RWPE2 (cell line): ENCODE data around the gene GSTM4.
"Not testable (repeated sequence)": the region's sequence is repeated elsewhere in the genome, so short reads cannot be mapped to it uniquely, and the experiment has no call there.

Experiments
- ATAC-seq: fragments of 200-7000 bp; cut with Tn5 transposase; 3 replicates; pipeline ENCODE4 v1.9.1; 2021; ENCODE audit warnings: low read depth
- DNase-seq: peaks from one replicate; pipeline ENCODE4 v3.0.0-alpha.2; 2020; ENCODE audit warnings: low spot score
- H3K27ac ChIP-seq: fragments of 450-650 bp; 2 replicates; pipeline ENCODE4 v1.5.1; 2017; ENCODE audit warnings: mild to moderate bottlenecking; ENCODE audit not compliant: poor library complexity, severe bottlenecking
- H3K27me3 ChIP-seq: fragments of 250-450 bp; sonication (Bioruptor Pico); 2 replicates; pipeline ENCODE4 v1.5.1; 2021; ENCODE audit warnings: mild to moderate bottlenecking, moderate library complexity; ENCODE audit not compliant: insufficient read depth, poor library complexity, severe bottlenecking
- H3K36me3 ChIP-seq: fragments of 250-450 bp; sonication (Bioruptor Pico); 2 replicates; pipeline ENCODE4 v1.5.1; 2020; ENCODE audit warnings: low read depth, mild to moderate bottlenecking, moderate library complexity
- H3K4me1 ChIP-seq: fragments of 250-450 bp; sonication (Bioruptor Pico); 2 replicates; pipeline ENCODE4 v1.5.1; 2021; ENCODE audit warnings: mild to moderate bottlenecking, moderate library complexity; ENCODE audit not compliant: insufficient read depth, poor library complexity, severe bottlenecking
- H3K4me3 ChIP-seq: fragments of 250-450 bp; sonication (Bioruptor Pico); 2 replicates; pipeline ENCODE4 v1.5.1; 2021; ENCODE audit warnings: mild to moderate bottlenecking, moderate library complexity; ENCODE audit not compliant: severe bottlenecking
- H3K9me3 ChIP-seq: fragments of 250-450 bp; sonication (Bioruptor Pico); 2 replicates; pipeline ENCODE4 v1.5.1; 2021; ENCODE audit warnings: mild to moderate bottlenecking, moderate library complexity; ENCODE audit not compliant: severe bottlenecking
- CTCF ChIP-seq: fragments of 450-650 bp; IDR thresholded peaks from one replicate; pipeline ENCODE4 v1.5.1; 2017; ENCODE audit warnings: mild to moderate bottlenecking, moderate library complexity; ENCODE audit not compliant: poor library complexity, severe bottlenecking

GSTM4 gene

GRCh38 chr1:109687641-109688499 lies 32.0 kb downstream of the GSTM4 start, which contains the start of gene GSTM1:
TSS of gene GSTM1 (plus strand) at chr1:109687817. CDS start at chr1:109687874, 57 bp downstream.
- Histone ChIP-seq H3K27me3 (no peaks in the 10 kb centered on the region), H3K9me3 (no peaks in the 10 kb centered on the region), H3K4me3 (no peak within 1 kb of the TSS), H3K36me3 (no peaks in the 10 kb centered on the region), H3K4me1 (no peaks in the 10 kb centered on the region), H3K27ac (no peak within 1 kb of the TSS)
- ATAC-seq, result no peak
- no peak for DNase-seq
- TF ChIP-seq CTCF, result no peak

- H3K36me3 ChIP-seq, result no peaks in the 10 kb centered on the region
- H3K4me3 ChIP-seq, result no peak overlapping the region
- no peaks in the 10 kb centered on the region for H3K27me3 ChIP-seq
- no peak for DNase-seq
- no peaks in the 10 kb centered on the region for H3K4me1 ChIP-seq
- no peak for ATAC-seq
- H3K9me3 ChIP-seq, result no peaks in the 10 kb centered on the region
- TF ChIP-seq CTCF, result no peak
- H3K27ac ChIP-seq, result no peak overlapping the region
Observed at GRCh38 chr1:109689844-109690405, 34.0 kb downstream of the GSTM4 start.

GRCh38 chr1:109691759-109692158 lies 35.9 kb downstream of the GSTM4 start:
- Histone ChIP-seq H3K4me1 (no peaks in the 10 kb centered on the region), H3K36me3 (no peaks in the 10 kb centered on the region), H3K27me3 (no peaks in the 10 kb centered on the region), H3K9me3 (no peaks in the 10 kb centered on the region), H3K27ac (no peak overlapping the region), H3K4me3 (no peak overlapping the region)
- DNase-seq (no peak), ATAC-seq (no peak)
- TF ChIP-seq CTCF, result no peak

- not testable (repeated sequence) for DNase-seq, ATAC-seq
Observed at GRCh38 chr1:109694400-109694799, 38.5 kb downstream of the GSTM4 start.

GRCh38 chr1:109695138-109695537 lies 39.2 kb downstream of the GSTM4 start:
- H3K4me3 ChIP-seq, DNase-seq, H3K4me1 ChIP-seq, H3K27ac ChIP-seq, ATAC-seq, H3K36me3 ChIP-seq, H3K27me3 ChIP-seq, H3K9me3 ChIP-seq: not testable (repeated sequence)

More at GRCh38 chr1:109694400-109694799, 38.5 kb downstream of the GSTM4 start:
- not testable (repeated sequence) for H3K27ac ChIP-seq, H3K9me3 ChIP-seq, H3K36me3 ChIP-seq, H3K4me3 ChIP-seq, H3K27me3 ChIP-seq, H3K4me1 ChIP-seq
